Measurements from ENCODE around the gene LRCH2. TPM values are rescaled to one million over a fixed set of nuclear protein-coding genes. Genes with fewer than 3 reads are reported as not detected.

LRCH2 gene
- total RNA-seq, 1 donor from 2014 or later = 16.9 TPM

DNA sequence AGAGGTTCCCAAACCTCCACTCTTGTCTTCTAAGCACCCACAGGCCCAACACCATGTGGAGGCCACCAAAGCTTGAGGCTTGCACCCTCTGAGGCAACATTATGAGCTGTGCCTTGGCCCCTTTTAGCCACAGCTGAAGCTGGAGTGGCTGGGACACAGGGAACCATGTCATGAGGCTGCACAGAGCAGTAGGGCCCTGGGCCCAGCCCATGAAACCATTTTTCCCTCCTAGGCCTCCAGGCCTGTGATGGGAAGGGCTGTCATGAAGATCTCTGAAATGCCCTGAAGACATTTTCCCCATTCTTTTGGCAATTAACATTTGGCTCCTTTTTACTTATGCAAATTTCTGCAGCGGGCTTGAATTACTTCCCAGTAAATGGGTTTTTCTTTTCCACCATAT, 29.9 kb downstream of the LRCH2 start:
- TF ChIP-seq, protein P1, sequence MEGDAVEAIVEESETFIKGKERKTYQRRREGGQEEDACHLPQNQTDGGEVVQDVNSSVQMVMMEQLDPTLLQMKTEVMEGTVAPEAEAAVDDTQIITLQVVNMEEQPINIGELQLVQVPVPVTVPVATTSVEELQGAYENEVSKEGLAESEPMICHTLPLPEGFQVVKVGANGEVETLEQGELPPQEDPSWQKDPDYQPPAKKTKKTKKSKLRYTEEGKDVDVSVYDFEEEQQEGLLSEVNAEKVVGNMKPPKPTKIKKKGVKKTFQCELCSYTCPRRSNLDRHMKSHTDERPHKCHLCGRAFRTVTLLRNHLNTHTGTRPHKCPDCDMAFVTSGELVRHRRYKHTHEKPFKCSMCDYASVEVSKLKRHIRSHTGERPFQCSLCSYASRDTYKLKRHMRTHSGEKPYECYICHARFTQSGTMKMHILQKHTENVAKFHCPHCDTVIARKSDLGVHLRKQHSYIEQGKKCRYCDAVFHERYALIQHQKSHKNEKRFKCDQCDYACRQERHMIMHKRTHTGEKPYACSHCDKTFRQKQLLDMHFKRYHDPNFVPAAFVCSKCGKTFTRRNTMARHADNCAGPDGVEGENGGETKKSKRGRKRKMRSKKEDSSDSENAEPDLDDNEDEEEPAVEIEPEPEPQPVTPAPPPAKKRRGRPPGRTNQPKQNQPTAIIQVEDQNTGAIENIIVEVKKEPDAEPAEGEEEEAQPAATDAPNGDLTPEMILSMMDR (IDR thresholded peaks at IDR 0.05; ENCODE audit: unreplicated experiment) = no peak
- no peaks in the 10 kb centered on the region for H3K27me3 Mint-ChIP-seq
- peaks cover 56% of the 10 kb centered on the region for H3K9me3 Mint-ChIP-seq (ENCODE audit: low read depth)
- H3K4me3 Mint-ChIP-seq (ENCODE audit: low read depth) = no peak overlapping the region
- peaks cover 49% of the 10 kb centered on the region for H3K36me3 Mint-ChIP-seq (ENCODE audit: insufficient read depth)
- DNase-seq (ENCODE audit: low spot score, unreplicated experiment) = no peak
- no peaks in the 10 kb centered on the region for H3K4me1 Mint-ChIP-seq (ENCODE audit: low read depth)
- no peak overlapping the region for H3K27ac Mint-ChIP-seq

DNA sequence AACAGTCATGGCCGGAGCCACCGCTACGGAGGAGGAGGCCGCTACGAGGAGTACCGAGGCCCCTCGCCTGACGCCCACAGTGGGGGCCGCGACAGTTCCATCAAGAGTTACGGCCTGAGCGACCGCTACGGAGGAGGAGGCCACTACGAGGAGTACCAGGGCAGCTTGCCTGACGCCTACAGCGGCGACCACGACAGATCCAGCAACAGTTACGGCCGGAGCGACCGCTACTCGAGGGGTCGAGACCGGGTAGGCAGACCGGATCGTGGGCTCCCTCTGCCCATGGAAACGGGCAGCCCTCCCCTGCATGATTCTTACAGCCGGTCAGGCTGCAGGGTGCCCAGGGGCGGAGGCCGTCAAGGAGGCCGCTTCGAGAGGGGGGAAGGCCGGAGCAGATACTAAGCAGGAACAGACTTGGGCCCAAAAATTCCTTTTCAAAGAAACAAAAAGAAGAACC, 41.6 kb downstream of the LRCH2 start:
- TF ChIP-seq, protein P1 (IDR thresholded peaks at IDR 0.05; ENCODE audit: unreplicated experiment) = no peak
- Mint-ChIP-seq H3K27me3 (no peaks in the 10 kb centered on the region), H3K27ac (no peak overlapping the region), H3K36me3 (ENCODE audit: insufficient read depth) (peaks cover 26% of the 10 kb centered on the region), H3K9me3 (ENCODE audit: low read depth) (peaks cover 15% of the 10 kb centered on the region), H3K4me1 (ENCODE audit: low read depth) (no peaks in the 10 kb centered on the region), H3K4me3 (ENCODE audit: low read depth) (no peak overlapping the region)
- no peak for DNase-seq (ENCODE audit: low spot score, unreplicated experiment)

DNA sequence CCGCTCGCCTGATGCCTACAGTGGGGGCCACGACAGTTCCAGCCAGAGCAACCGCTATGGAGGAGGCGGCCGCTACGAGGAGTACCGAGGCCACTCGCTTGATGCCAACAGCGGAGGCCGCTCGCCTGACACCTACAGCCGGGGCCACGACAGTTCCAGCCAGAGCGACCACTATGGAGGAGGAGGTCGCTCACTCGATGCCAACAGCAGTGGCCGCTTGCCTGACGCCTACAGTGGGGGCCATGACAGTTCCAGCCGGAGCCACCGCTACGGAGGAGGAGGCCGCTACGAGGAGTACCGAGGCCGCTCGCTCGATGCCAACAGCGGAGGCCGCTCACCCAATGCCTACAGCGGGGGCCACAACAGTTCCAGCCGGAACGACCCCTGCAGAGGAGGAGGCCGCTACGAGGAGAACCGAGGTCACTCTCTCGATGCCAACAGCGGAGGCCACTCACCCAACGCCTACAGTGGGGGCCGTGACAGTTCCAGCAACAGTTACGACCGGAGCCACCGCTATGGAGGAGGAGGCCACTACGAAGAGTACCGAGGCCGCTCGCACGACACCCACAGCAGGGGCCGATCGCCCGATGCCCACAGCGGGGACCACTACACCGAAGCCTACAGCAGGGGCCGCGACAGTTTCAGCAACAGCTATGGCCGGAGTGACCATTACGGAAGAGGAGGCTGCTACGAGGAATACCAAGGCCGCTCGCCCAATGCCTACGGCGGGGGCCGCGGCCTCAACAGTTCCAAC, 42.2 kb downstream of the LRCH2 start:
- DNase-seq (ENCODE audit: low spot score, unreplicated experiment) = no peak
- TF ChIP-seq, protein P1 (IDR thresholded peaks at IDR 0.05; ENCODE audit: unreplicated experiment) = no peak
- Mint-ChIP-seq H3K9me3 (ENCODE audit: low read depth) (peaks cover 15% of the 10 kb centered on the region), H3K36me3 (ENCODE audit: insufficient read depth) (peaks cover 24% of the 10 kb centered on the region), H3K27ac (no peak overlapping the region), H3K4me3 (ENCODE audit: low read depth) (no peak overlapping the region), H3K4me1 (ENCODE audit: low read depth) (no peaks in the 10 kb centered on the region), H3K27me3 (no peaks in the 10 kb centered on the region)

DNA sequence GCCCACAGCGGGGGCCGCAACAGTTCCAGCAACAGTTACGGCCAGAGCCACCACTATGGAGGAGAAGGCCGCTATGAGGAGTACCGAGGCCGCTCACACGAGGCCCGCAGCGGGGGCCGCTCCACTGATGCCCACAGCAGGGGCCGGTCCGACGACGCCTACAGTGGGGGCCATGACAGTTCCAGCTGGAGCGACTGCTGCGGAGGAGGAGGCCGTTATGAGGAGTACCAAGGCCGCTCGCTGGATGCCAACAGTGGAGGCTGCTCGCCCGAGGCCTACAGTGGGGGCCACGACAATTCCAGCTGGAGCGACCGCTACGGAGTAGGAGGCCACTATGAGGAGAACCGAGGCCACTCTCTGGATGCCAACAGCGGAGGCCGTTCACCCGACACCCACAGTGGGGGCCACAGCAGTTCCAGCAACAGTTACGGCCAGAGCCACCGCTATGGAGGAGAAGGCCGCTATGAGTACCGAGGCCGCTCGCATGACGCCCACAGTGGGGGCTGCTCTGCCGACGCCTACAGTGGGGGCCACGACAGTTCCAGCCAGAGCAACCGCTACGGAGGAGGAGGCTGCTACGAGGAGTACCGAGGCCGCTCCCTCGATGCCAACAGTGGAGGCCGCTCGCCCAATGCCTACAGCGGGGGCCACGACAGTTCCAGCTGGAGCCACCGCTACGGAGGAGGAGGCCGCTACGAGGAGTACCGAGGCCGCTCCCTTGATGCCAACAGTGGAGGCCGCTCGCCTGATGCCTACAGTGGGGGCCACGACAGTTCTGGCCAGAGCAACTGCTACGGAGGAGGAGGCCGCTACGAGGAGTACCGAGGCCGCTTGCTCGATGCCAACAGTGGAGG, 43.0 kb downstream of the LRCH2 start:
- TF ChIP-seq, protein P1 (IDR thresholded peaks at IDR 0.05; ENCODE audit: unreplicated experiment) = no peak
- DNase-seq (ENCODE audit: low spot score, unreplicated experiment) = no peak
- Mint-ChIP-seq H3K27me3 (no peaks in the 10 kb centered on the region), H3K9me3 (ENCODE audit: low read depth) (peaks cover 15% of the 10 kb centered on the region), H3K4me3 (ENCODE audit: low read depth) (no peak overlapping the region), H3K27ac (no peak overlapping the region), H3K36me3 (ENCODE audit: insufficient read depth) (peaks cover 24% of the 10 kb centered on the region), H3K4me1 (ENCODE audit: low read depth) (no peaks in the 10 kb centered on the region)

Data from progenitor cell of endocrine pancreas (in vitro differentiated cells).